K562 (cell line): ENCODE data around the gene CDC42EP1. TPM values are rescaled to one million over a fixed set of nuclear protein-coding genes. Genes with fewer than 3 reads are reported as not detected.

ENCODE experiments used
- BCL6 ChIP-seq: fragments of 250-450 bp; sonication (Bioruptor Pico); IDR thresholded peaks from 2 replicates; pipeline ENCODE4 v1.4.0; 2020
- CHD1 ChIP-seq: fragments of 200-600 bp; sonication (generic); IDR thresholded peaks from one replicate; pipeline ENCODE4 v1.6.1; 2012; ENCODE audit warnings: mild to moderate bottlenecking, moderate library complexity, low read length, inconsistent platforms
- CSDE1 ChIP-seq, 2 experiments: fragments of 450-650 bp; IDR thresholded peaks; 2 replicates each; pipeline ENCODE4 v1.6.1; 2016; ENCODE audit warnings: mild to moderate bottlenecking in 1 of 2
- E2F6 ChIP-seq, 2 experiments: IDR thresholded peaks; 2 replicates each; pipeline ENCODE4 v1.6.1; 2011; ENCODE audit warnings: borderline replicate concordance in 1 of 2, control low read depth in 1 of 2, low read depth in 1 of 2, low read length in 1 of 2, mild to moderate bottlenecking in 1 of 2, mixed read lengths in 1 of 2, moderate library complexity in 1 of 2; ENCODE audit not compliant: insufficient read depth in 1 of 2, insufficient read length in 1 of 2, poor library complexity in 1 of 2, severe bottlenecking in 1 of 2; ENCODE audit errors: extremely low read depth in 1 of 2
- EGR1 ChIP-seq: fragments of 450-650 bp; conservative IDR thresholded peaks from 2 replicates; pipeline ENCODE4 v1.6.1; 2017; ENCODE audit warnings: mild to moderate bottlenecking
- ELF4 ChIP-seq: fragments of 450-650 bp; formaldehyde crosslinking; IDR thresholded peaks from 2 replicates; pipeline ENCODE4 v1.4.0; 2022; ENCODE audit warnings: missing genetic modification characterization
- EWSR1 ChIP-seq: fragments of 450-650 bp; IDR thresholded peaks from 2 replicates; pipeline ENCODE4 v1.6.1; 2018; ENCODE audit warnings: borderline replicate concordance, mild to moderate bottlenecking, low read depth, moderate library complexity; ENCODE audit not compliant: partially characterized antibody
- FOXA1 ChIP-seq: fragments of 450-650 bp; IDR thresholded peaks from 2 replicates; pipeline ENCODE4 v1.6.1; 2016; ENCODE audit warnings: mild to moderate bottlenecking, borderline replicate concordance
- GTF2A2 ChIP-seq: IDR thresholded peaks from 2 replicates; pipeline ENCODE4 v1.6.1; 2016; ENCODE audit warnings: mild to moderate bottlenecking, missing genetic modification characterization, missing compliant biosample characterization
- KLF1 ChIP-seq: fragments of 450-650 bp; IDR thresholded peaks from 2 replicates; pipeline ENCODE4 v1.6.1; 2016; ENCODE audit warnings: missing genetic modification characterization, missing compliant biosample characterization
- MECOM ChIP-seq: fragments of 250-450 bp; sonication (Bioruptor Pico); IDR thresholded peaks from 2 replicates; pipeline ENCODE4 v1.8.0; 2022; ENCODE audit warnings: inconsistent platforms
- MYC ChIP-seq, 2 experiments: fragments of 250-450 bp in 1 of 2; sonication (Bioruptor Pico) in 1 of 2; IDR thresholded peaks; 2 replicates each; pipeline versions ENCODE4 v1.5.1 to v1.6.1; 2012 to 2021; ENCODE audit warnings: low read depth in 2 of 2, borderline replicate concordance in 1 of 2, improper control_type of control experiment in 1 of 2, low read length in 1 of 2, mild to moderate bottlenecking in 1 of 2, moderate library complexity in 1 of 2
- NFE2 ChIP-seq: IDR thresholded peaks from 2 replicates; pipeline ENCODE4 v1.6.1; 2014; ENCODE audit warnings: antibody characterized with exemption, low read depth
- NFRKB ChIP-seq: fragments of 450-650 bp; IDR thresholded peaks from 2 replicates; pipeline ENCODE4 v1.6.1; 2016; ENCODE audit warnings: low read depth
- POLR2G ChIP-seq: fragments of 200-400 bp; formaldehyde crosslinking; IDR thresholded peaks from 2 replicates; pipeline ENCODE4 v1.6.1; 2017; ENCODE audit warnings: low read depth, mild to moderate bottlenecking, antibody characterized with exemption, low read length, moderate library complexity
- RAD51 ChIP-seq: fragments of 450-650 bp; IDR thresholded peaks from 2 replicates; pipeline ENCODE4 v1.7.1; 2016; ENCODE audit warnings: low read depth, mild to moderate bottlenecking, borderline replicate concordance
- SNRNP70 ChIP-seq: fragments of 200-400 bp; formaldehyde crosslinking; optimal IDR thresholded peaks from 2 replicates; pipeline ENCODE3; 2017; ENCODE audit warnings: low read depth, low read length
- SRF ChIP-seq, 2 experiments: fragments of 250-450, 450-650 bp in 1 of 2; sonication (Bioruptor Pico) in 1 of 2; sonication (generic) in 1 of 2; formaldehyde crosslinking; IDR thresholded peaks; 2 replicates each; pipeline versions ENCODE4 v1.5.0 to v1.5.1; 2020 to 2022; ENCODE audit warnings: mild to moderate bottlenecking in 1 of 2, missing genetic modification reagents in 1 of 2
- TAF1 ChIP-seq: IDR thresholded peaks from 2 replicates; pipeline ENCODE4 v1.6.1; 2011; ENCODE audit warnings: mild to moderate bottlenecking, low read length, moderate library complexity; ENCODE audit not compliant: insufficient read depth, control insufficient read depth, severe bottlenecking; ENCODE audit errors: extremely low read depth
- TEAD2 ChIP-seq: fragments of 450-650 bp; IDR thresholded peaks from 2 replicates; pipeline ENCODE4 v1.6.1; 2016; ENCODE audit warnings: missing genetic modification characterization, control low read depth, missing compliant biosample characterization
- ZNF174 ChIP-seq: fragments of 250-450 bp; sonication (Bioruptor Pico); IDR thresholded peaks from 2 replicates; pipeline ENCODE4 v1.4.0; 2020; ENCODE audit warnings: mild to moderate bottlenecking
- ZNF217 ChIP-seq: sonication (generic); formaldehyde crosslinking; IDR thresholded peaks from 2 replicates; pipeline ENCODE4 v1.8.0; 2022; ENCODE audit warnings: mild to moderate bottlenecking, missing genetic modification reagents
- ZNF398 ChIP-seq: fragments of 250-450 bp; sonication (Bioruptor Pico); IDR thresholded peaks from 2 replicates; pipeline ENCODE4 v1.8.0; 2021; ENCODE audit warnings: moderate library complexity, mild to moderate bottlenecking, inconsistent platforms
- ZNF644 ChIP-seq: fragments of 200-800 bp; sonication (Bioruptor generic); IDR thresholded peaks from 2 replicates; pipeline ENCODE4 v1.6.1; 2016; ENCODE audit warnings: low read depth, missing genetic modification characterization, missing compliant biosample characterization
- ZNF655 ChIP-seq: fragments of 250-450 bp; sonication (Bioruptor Pico); IDR thresholded peaks from 2 replicates; pipeline ENCODE4 v1.5.0; 2021
- ZNF766 ChIP-seq: fragments of 200-800 bp; sonication (Bioruptor generic); conservative IDR thresholded peaks from 2 replicates; pipeline ENCODE4 v1.6.1; 2016; ENCODE audit warnings: missing genetic modification characterization, missing compliant biosample characterization
- polyA plus RNA-seq, 8 experiments: library from polyadenylated mRNA; depleted of rRNA in 4 of 8; stranded (reverse) in 5 of 8; unstranded in 3 of 8; fragments of >200 nt; fragmentation: Nextera tagmentation in 2 of 8; fragmentation: Illumina TruSeq in 1 of 8; extraction: Ambion mirVana in 2 of 8; extraction: Trizol in 1 of 8; gene quantifications; 2 replicates each; pipeline versions ENCODE4 v1.2.1 to v1.2.3, GENCODE V29; 2011 to 2014; ENCODE audit warnings: inconsistent platforms in 1 of 8, missing spikeins in 1 of 8
- total RNA-seq, 7 experiments: library from RNA; depleted of rRNA in 6 of 7; stranded (reverse); fragments of >200 nt in 6 of 7; fragmentation: Illumina TruSeq in 2 of 7; extraction: Trizol in 2 of 7; gene quantifications; 2 replicates each; pipeline versions ENCODE4 v1.2.1 to v1.2.3, GENCODE V29; 2011 to 2021; ENCODE audit warnings: low replicate concordance in 1 of 7

CDC42EP1 gene
- total and polyA plus RNA-seq, 9 of the 15 experiments (the other 6 are each of a cell fraction or from before 2014, with no cell fraction given) = 0.67 to 70.2 (median 7.3) TPM

DNA sequence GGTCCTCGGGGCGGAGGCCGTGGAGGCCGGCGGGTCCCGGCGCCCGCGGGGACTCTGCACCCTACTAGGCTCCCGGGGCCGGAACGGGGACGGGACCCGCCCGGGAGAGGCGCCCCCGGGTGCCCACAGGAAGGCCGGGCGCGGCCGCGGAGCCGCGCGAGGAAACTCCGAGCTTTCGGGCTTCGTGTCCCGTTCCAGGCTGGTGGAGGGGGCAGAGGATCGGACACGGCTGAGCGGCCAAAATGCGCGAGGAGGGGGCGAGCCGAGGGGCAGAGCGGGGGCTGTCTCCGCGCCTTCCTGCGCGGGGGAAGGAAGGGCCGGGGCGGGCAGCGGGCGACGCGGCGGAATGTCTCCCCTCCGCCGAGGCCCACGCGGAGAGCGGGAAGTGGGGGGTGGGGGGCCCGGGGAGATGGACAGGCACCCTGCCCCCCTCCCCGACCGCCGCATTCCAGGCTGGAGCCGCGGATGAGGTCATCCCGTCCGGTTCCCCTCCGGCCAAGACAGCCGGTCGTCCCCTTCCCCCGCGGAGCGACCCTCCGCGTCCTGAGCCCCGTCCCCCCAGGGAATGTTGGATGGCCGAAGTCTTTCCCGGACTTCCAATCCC lies 430 bp downstream of the CDC42EP1 start (continued):
- TF ChIP-seq E2F6 (IDR thresholded peaks at IDR 0.05; ENCODE audit: borderline replicate concordance in 1 of 2, extremely low read depth in 1 of 2, insufficient read depth in 1 of 2, insufficient read length in 1 of 2, low read depth in 1 of 2, low read length in 1 of 2, poor library complexity in 1 of 2, severe bottlenecking in 1 of 2) (peak in 1 of 2 experiments; percentile 55), POLR2G (peak; percentile 22), FOXA1 (no peak), TAF1 (peak; percentile 0), CHD1 (peak; percentile 18), MYC (IDR thresholded peaks at IDR 0.05; ENCODE audit: low read depth, low read length) (0 out of 2 replicates have a peak, but pooled peaks have one; percentile 17), MYC (CRISPR knock-in tag; IDR thresholded peaks at IDR 0.05; ENCODE audit: borderline replicate concordance, low read depth) (no peak), RAD51 (no peak), EGR1 (peak; percentile 56), ZNF398 (no peak), ZNF766 (CRISPR knock-in tag) (no peak), ZNF174 (CRISPR knock-in tag) (no peak), ZNF655 (CRISPR knock-in tag) (no peak), NFRKB (no peak), MECOM (CRISPR knock-in tag) (no peak), ZNF644 (tag) (no peak), TEAD2 (peak; percentile 38; the same call in 1 of the 2 replicates), SNRNP70 (no peak), CSDE1 (IDR thresholded peaks at IDR 0.05) (no peak), BCL6 (CRISPR knock-in tag) (no peak), SRF (CRISPR knock-in tag; IDR thresholded peaks at IDR 0.05) (no peak), ELF4 (no peak), ZNF217 (CRISPR knock-in tag) (no peak), GTF2A2 (tag) (no peak), EWSR1 (no peak), KLF1 (tag) (no peak), NFE2 (no peak)
